GM23338 (cell line): ENCODE results near the gene ENDOU.

Experiments used
- CREB1 ChIP-seq: fragments of 250-450 bp; sonication (Bioruptor Pico); IDR thresholded peaks from 2 replicates; pipeline ENCODE4 v1.5.0; 2020; ENCODE audit warnings: low read depth, mild to moderate bottlenecking, moderate library complexity
- CTCF ChIP-seq, 2 experiments: fragments of 200-600 bp in 1 of 2; sonication (generic) in 1 of 2; conservative IDR thresholded peaks; 2 replicates each; pipeline versions ENCODE4 v1.5.1 to v1.6.1; 2016 to 2017; ENCODE audit warnings: antibody characterized with exemption in 2 of 2, low read depth in 2 of 2, mild to moderate bottlenecking in 2 of 2, moderate library complexity in 1 of 2
- ETS1 ChIP-seq: IDR thresholded peaks from 2 replicates; pipeline ENCODE4 v1.6.1; 2016; ENCODE audit warnings: antibody characterized with exemption
- EZH2 ChIP-seq: fragments of 200-600 bp; sonication (generic); IDR thresholded peaks from one replicate; pipeline ENCODE4 v1.8.0; 2017; ENCODE audit warnings: antibody characterized with exemption, mild to moderate bottlenecking, low read depth; ENCODE audit not compliant: unreplicated experiment
- EZH2phosphoT487 ChIP-seq: fragments of 200-600 bp; sonication (generic); IDR thresholded peaks from one replicate; pipeline ENCODE4 v1.8.1; 2018; ENCODE audit warnings: antibody characterized with exemption; ENCODE audit not compliant: unreplicated experiment
- JUNB ChIP-seq: IDR thresholded peaks from one replicate; pipeline ENCODE4 v1.6.1; 2016; ENCODE audit warnings: antibody characterized with exemption; ENCODE audit not compliant: unreplicated experiment
- NANOG ChIP-seq: IDR thresholded peaks from 2 replicates; pipeline ENCODE4 v1.6.1; 2016; ENCODE audit warnings: antibody characterized with exemption, borderline replicate concordance
- POLR2AphosphoS5 ChIP-seq: IDR thresholded peaks from 2 replicates; pipeline ENCODE4 v1.6.1; 2016; ENCODE audit warnings: antibody characterized with exemption, low read depth
- REST ChIP-seq: IDR thresholded peaks from one replicate; pipeline ENCODE4 v1.6.1; 2018; ENCODE audit warnings: antibody characterized with exemption; ENCODE audit not compliant: unreplicated experiment
- STAT1 ChIP-seq: IDR thresholded peaks from one replicate; pipeline ENCODE4 v1.6.1; 2016; ENCODE audit warnings: antibody characterized with exemption; ENCODE audit not compliant: unreplicated experiment
- ZNF114 ChIP-seq: fragments of 250-450 bp; sonication (Bioruptor Pico); IDR thresholded peaks from 2 replicates; pipeline ENCODE4 v1.5.0; 2020; ENCODE audit warnings: mild to moderate bottlenecking, moderate library complexity
- ZNF331 ChIP-seq: fragments of 250-450 bp; sonication (Bioruptor Pico); IDR thresholded peaks from 2 replicates; pipeline ENCODE4 v1.5.0; 2020; ENCODE audit warnings: low read depth, mild to moderate bottlenecking, moderate library complexity
- ZNF462 ChIP-seq: fragments of 250-450 bp; sonication (Bioruptor Pico); IDR thresholded peaks from 2 replicates; pipeline ENCODE4 v1.5.0; 2020; ENCODE audit warnings: mild to moderate bottlenecking, moderate library complexity

GRCh38 chr12:47732504-47732903 lies 7.2 kb upstream of the ENDOU start:
- TF ChIP-seq CTCF (conservative IDR thresholded peaks at IDR 0.05; ENCODE audit: low read depth in 2 of 2) (no peak), ETS1 (no peak), EZH2 (no peak), REST (no peak), NANOG (no peak), STAT1 (no peak), CREB1 (CRISPR knock-in tag) (no peak), EZH2phosphoT487 (no peak), ZNF331 (CRISPR knock-in tag) (no peak), POLR2AphosphoS5 (no peak), JUNB (no peak), ZNF114 (CRISPR knock-in tag) (no peak), ZNF462 (CRISPR knock-in tag) (no peak)
